Measurements from ENCODE around the gene NRP1. TPM values are rescaled to one million over a fixed set of nuclear protein-coding genes. Genes with fewer than 3 reads are reported as not detected.

NRP1 gene
- total and polyA plus RNA-seq, 10 donors: 4.8 to 202 (median 138) TPM

GRCh38 chr10:33243703-33244102 lies 90.8 kb downstream of the NRP1 start:
- Histone ChIP-seq H3K27ac (no peak overlapping the region), H3K36me3 (peaks cover 0 to 21% (median 0%) of the 10 kb centered on the region in 6 donors), H3K27me3 (replicated peaks in 1 of 7) (no peaks in the 10 kb centered on the region), H3K4me3 (no peak overlapping the region), H3K9me3 (no peaks in the 10 kb centered on the region), H3K4me1 (peaks cover 0 to 28% (median 16%) of the 10 kb centered on the region in 6 donors)
- intact Hi-C loops (cut with DNase I; ENCODE audit: low total_unique reads): no loop called here
- WGBS, 5 donors: 84 to 98% (median 88%) methylated on average over 2 of the region's 2 CpGs
- no peak for TF ChIP-seq POLR2A (IDR thresholded peaks at IDR 0.05)
- no peak for TF ChIP-seq POLR2AphosphoS5 (IDR thresholded peaks at IDR 0.05)
- no peak for TF ChIP-seq CTCF (IDR thresholded peaks at IDR 0.05 in 8 of 11, conservative IDR thresholded peaks at IDR 0.05 in 3 of 11)
- DNase-seq: no peak

- 82 to 90% (median 87%) methylated on average over 5 of the region's 5 CpGs for WGBS, 5 donors
- no peak overlapping the region for H3K27ac ChIP-seq
- TF ChIP-seq POLR2AphosphoS5 (IDR thresholded peaks at IDR 0.05): no peak
- no peak for TF ChIP-seq POLR2A (IDR thresholded peaks at IDR 0.05)
- TF ChIP-seq CTCF (IDR thresholded peaks at IDR 0.05 in 8 of 11, conservative IDR thresholded peaks at IDR 0.05 in 3 of 11): no peak
Measured at GRCh38 chr10:33242931-33243330, 91.5 kb downstream of the NRP1 start.

GRCh38 chr10:33241351-33241750 lies 93.1 kb downstream of the NRP1 start:
- H3K9me3 ChIP-seq: no peaks in the 10 kb centered on the region
- 58 to 79% (median 65%) methylated on average over 4 of the region's 4 CpGs for WGBS, 5 donors
- DNase-seq: no peak
- no peak overlapping the region for H3K4me3 ChIP-seq
- peaks cover 0 to 22% (median 11%) of the 10 kb centered on the region in 6 donors for H3K4me1 ChIP-seq
- intact Hi-C loops (cut with DNase I; ENCODE audit: low total_unique reads): no loop called here
- H3K36me3 ChIP-seq: peaks cover 0 to 18% (median 0%) of the 10 kb centered on the region in 6 donors
- no peak for TF ChIP-seq POLR2A (IDR thresholded peaks at IDR 0.05)
- TF ChIP-seq CTCF (IDR thresholded peaks at IDR 0.05 in 8 of 11, conservative IDR thresholded peaks at IDR 0.05 in 3 of 11): no peak
- TF ChIP-seq POLR2AphosphoS5 (IDR thresholded peaks at IDR 0.05): no peak
- no peaks in the 10 kb centered on the region for H3K27me3 ChIP-seq (replicated peaks in 1 of 7)
- no peak overlapping the region for H3K27ac ChIP-seq

More at GRCh38 chr10:33242931-33243330, 91.5 kb downstream of the NRP1 start:
- no peaks in the 10 kb centered on the region for H3K9me3 ChIP-seq
- peaks cover 0 to 19% (median 0%) of the 10 kb centered on the region in 6 donors for H3K36me3 ChIP-seq
- no peak for DNase-seq
- intact Hi-C loops (cut with DNase I; ENCODE audit: low total_unique reads): no loop called here
- no peaks in the 10 kb centered on the region for H3K27me3 ChIP-seq (replicated peaks in 1 of 7)
- H3K4me1 ChIP-seq: peaks cover 0 to 27% (median 12%) of the 10 kb centered on the region in 6 donors
- no peak overlapping the region for H3K4me3 ChIP-seq

GRCh38 chr10:33240931-33241330 lies 93.5 kb downstream of the NRP1 start:
- H3K36me3 ChIP-seq: peaks cover 0 to 18% (median 0%) of the 10 kb centered on the region in 6 donors
- 24 to 44% (median 35%) methylated on average over 2 of the region's 2 CpGs for WGBS, 5 donors
- intact Hi-C loops (cut with DNase I; ENCODE audit: low total_unique reads): no loop called here
- H3K4me3 ChIP-seq: no peak overlapping the region
- DNase-seq: no peak
- H3K27me3 ChIP-seq (replicated peaks in 1 of 7): no peaks in the 10 kb centered on the region
- no peak overlapping the region for H3K27ac ChIP-seq
- no peaks in the 10 kb centered on the region for H3K9me3 ChIP-seq
- TF ChIP-seq POLR2A (IDR thresholded peaks at IDR 0.05) (no peak), POLR2AphosphoS5 (IDR thresholded peaks at IDR 0.05) (no peak), CTCF (IDR thresholded peaks at IDR 0.05 in 8 of 11, conservative IDR thresholded peaks at IDR 0.05 in 3 of 11) (no peak)
- H3K4me1 ChIP-seq: peaks cover 0 to 25% (median 12%) of the 10 kb centered on the region in 6 donors

Data from spleen (tissue), 11 donors.